Progenitor cell of endocrine pancreas (in vitro differentiated cells): ENCODE data around the gene TNNC1. TPM values are rescaled to one million over a fixed set of nuclear protein-coding genes. Genes with fewer than 3 reads are reported as not detected.
A peak's percentile ranks its signal among the peaks of the same experiment; 100 is the strongest.

Source experiments
- DNase-seq: peaks from one replicate; pipeline ENCODE4 v3.0.0; 2021; ENCODE audit warnings: low spot score; ENCODE audit not compliant: unreplicated experiment
- H3K27ac Mint-ChIP-seq: 2 replicates; pipeline ENCODE4 v1.8.0; 2021; ENCODE audit warnings: mild to moderate bottlenecking, moderate library complexity, mixed read lengths
- H3K27me3 Mint-ChIP-seq: 2 replicates; pipeline ENCODE4 v1.8.0; 2021; ENCODE audit warnings: mixed read lengths
- H3K36me3 Mint-ChIP-seq: 2 replicates; pipeline ENCODE4 v1.8.0; 2022; ENCODE audit warnings: mixed read lengths; ENCODE audit not compliant: insufficient read depth
- H3K4me1 Mint-ChIP-seq: 2 replicates; pipeline ENCODE4 v1.8.0; 2021; ENCODE audit warnings: low read depth, mixed read lengths
- H3K4me3 Mint-ChIP-seq: 2 replicates; pipeline ENCODE4 v1.8.0; 2021; ENCODE audit warnings: low read depth, mild to moderate bottlenecking, moderate library complexity, mixed read lengths
- H3K9me3 Mint-ChIP-seq: 2 replicates; pipeline ENCODE4 v1.8.0; 2021; ENCODE audit warnings: low read depth, mixed read lengths
- total RNA-seq: library from RNA; stranded (reverse); gene quantifications from 2 replicates; pipeline ENCODE4 v1.2.1, GENCODE V29; 2021
- TF ChIP-seq, protein P1 (sequence below): fragments of 200-600 bp; sonication (generic); IDR thresholded peaks from one replicate; pipeline ENCODE4 v1.5.0; 2021; ENCODE audit warnings: antibody characterized with exemption, mild to moderate bottlenecking; ENCODE audit not compliant: unreplicated experiment

Gene TNNC1
- total RNA-seq, 1 donor from 2014 or later, result 3.3 TPM

DNA sequence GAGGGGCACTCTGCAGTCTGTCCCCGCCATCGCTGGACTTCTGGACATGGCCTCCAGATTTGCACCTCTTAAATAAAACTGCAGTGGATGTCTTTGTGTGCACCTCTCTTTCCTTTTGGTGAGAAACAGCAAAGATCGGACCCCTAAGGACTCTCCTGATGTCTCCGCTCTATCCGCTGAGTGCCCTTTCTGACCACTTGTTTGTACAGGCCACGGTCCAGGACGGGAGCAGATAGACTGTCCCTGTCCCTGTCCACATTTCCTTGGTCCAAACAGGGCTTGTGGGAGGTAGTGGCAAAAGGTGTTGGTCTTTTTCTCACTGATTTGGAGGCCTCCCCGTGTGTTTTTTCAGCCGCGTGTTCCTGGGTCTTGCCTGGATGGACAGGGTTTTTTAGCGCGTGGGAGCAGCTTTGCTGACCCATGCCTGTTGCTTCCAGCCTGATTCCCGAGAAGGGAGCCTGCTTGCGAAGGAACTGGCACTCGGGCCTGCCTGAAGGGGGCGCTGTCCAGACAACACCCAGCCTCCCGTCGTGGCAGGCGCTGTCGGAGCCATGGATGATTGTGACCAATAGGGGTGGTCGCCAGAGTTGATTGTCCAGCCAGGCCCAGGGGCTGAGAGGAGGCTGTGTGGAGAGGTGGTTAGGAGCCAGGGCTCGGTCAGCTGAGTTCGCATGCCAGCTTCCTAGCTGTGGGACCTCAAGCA, 28.1 kb upstream of the TNNC1 start:
- H3K9me3 Mint-ChIP-seq, result no peaks in the 10 kb centered on the region
- H3K27ac Mint-ChIP-seq, result peak overlapping the region; percentile 65
- H3K4me1 Mint-ChIP-seq, result peaks cover 6% of the 10 kb centered on the region
- H3K36me3 Mint-ChIP-seq, result peaks cover 15% of the 10 kb centered on the region
- no peaks in the 10 kb centered on the region for H3K27me3 Mint-ChIP-seq
- TF ChIP-seq, protein P1, sequence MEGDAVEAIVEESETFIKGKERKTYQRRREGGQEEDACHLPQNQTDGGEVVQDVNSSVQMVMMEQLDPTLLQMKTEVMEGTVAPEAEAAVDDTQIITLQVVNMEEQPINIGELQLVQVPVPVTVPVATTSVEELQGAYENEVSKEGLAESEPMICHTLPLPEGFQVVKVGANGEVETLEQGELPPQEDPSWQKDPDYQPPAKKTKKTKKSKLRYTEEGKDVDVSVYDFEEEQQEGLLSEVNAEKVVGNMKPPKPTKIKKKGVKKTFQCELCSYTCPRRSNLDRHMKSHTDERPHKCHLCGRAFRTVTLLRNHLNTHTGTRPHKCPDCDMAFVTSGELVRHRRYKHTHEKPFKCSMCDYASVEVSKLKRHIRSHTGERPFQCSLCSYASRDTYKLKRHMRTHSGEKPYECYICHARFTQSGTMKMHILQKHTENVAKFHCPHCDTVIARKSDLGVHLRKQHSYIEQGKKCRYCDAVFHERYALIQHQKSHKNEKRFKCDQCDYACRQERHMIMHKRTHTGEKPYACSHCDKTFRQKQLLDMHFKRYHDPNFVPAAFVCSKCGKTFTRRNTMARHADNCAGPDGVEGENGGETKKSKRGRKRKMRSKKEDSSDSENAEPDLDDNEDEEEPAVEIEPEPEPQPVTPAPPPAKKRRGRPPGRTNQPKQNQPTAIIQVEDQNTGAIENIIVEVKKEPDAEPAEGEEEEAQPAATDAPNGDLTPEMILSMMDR, result peak; percentile 48
- no peak for DNase-seq
- no peak overlapping the region for H3K4me3 Mint-ChIP-seq

- Mint-ChIP-seq H3K27me3 (no peaks in the 10 kb centered on the region), H3K27ac (no peak overlapping the region), H3K36me3 (peaks cover 18% of the 10 kb centered on the region), H3K4me1 (peaks cover 6% of the 10 kb centered on the region), H3K4me3 (no peak overlapping the region), H3K9me3 (no peaks in the 10 kb centered on the region)
- no peak for DNase-seq
- TF ChIP-seq, protein P1, result no peak
Measured at GRCh38 chr3:52480768-52481715, 27.2 kb upstream of the TNNC1 start.

DNA sequence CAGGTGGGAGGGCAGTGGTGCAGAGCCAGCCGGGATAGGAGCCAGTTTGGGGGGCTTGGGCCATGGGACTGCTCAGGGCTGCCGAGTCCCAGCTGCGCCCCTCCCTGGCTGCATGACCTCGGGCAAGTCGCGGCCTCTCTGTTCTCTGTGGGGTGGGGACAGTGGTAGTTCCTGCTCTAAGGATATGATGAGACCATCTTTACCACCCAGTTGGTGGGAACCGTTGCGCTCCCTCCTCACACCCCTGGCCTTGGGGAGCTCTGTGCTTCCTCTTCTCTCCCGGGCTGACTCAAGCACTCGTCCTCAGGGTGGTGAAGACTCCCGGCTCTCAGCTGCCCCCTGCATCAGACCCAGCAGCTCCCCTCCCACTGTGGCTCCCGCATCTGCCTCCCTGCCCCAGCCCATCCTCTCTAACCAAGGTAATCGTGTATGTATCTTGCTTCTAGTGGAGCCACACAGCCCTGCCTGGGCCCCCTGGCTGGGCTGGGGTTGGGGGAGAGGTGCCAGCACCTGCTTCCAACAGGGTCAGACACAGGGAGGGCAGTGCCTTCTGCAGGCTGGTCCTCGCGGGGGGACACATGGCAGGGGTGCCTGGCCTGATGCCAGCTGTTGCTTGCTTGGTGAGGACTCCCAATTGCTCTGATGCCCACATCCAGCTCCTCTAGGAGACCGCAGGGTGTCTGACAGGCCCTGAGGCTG, 26.2 kb upstream of the TNNC1 start:
- Mint-ChIP-seq H3K27me3 (no peaks in the 10 kb centered on the region), H3K4me1 (peaks cover 6% of the 10 kb centered on the region), H3K4me3 (no peak overlapping the region), H3K27ac (no peak overlapping the region), H3K36me3 (peaks cover 17% of the 10 kb centered on the region), H3K9me3 (no peaks in the 10 kb centered on the region)
- TF ChIP-seq, protein P1, result no peak
- DNase-seq, result no peak

- no peak for DNase-seq
- peaks cover 6% of the 10 kb centered on the region for H3K4me1 Mint-ChIP-seq
- H3K27ac Mint-ChIP-seq, result no peak overlapping the region
- peaks cover 17% of the 10 kb centered on the region for H3K36me3 Mint-ChIP-seq
- no peak overlapping the region for H3K4me3 Mint-ChIP-seq
- no peaks in the 10 kb centered on the region for H3K9me3 Mint-ChIP-seq
- TF ChIP-seq, protein P1, result no peak
- H3K27me3 Mint-ChIP-seq, result no peaks in the 10 kb centered on the region
Measured at GRCh38 chr3:52479037-52479876, 25.4 kb upstream of the TNNC1 start.

DNA sequence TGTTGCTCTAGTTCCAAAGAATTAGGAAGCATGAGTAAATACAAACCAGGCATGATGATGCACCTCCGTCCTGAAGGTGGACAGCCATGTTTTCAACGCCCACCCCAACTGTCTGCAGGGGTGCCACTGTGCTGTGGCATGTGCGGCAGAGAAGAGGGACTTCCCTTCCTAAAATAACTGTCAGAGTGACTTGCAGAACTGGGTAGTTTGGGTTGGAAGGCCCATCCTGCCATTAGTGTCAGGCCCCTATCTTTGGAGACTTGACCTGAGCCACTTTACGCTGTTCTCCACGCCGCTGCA, 23.9 kb upstream of the TNNC1 start:
- Mint-ChIP-seq H3K4me1 (no peaks in the 10 kb centered on the region), H3K27ac (no peak overlapping the region), H3K9me3 (no peaks in the 10 kb centered on the region), H3K27me3 (no peaks in the 10 kb centered on the region), H3K36me3 (peaks cover 14% of the 10 kb centered on the region), H3K4me3 (no peak overlapping the region)
- TF ChIP-seq, protein P1, result no peak
- no peak for DNase-seq
